HEK293 (cell line): Measurements from ENCODE around the gene TSPAN1.

Experiments used
- CTCF ChIA-PET: fragments of 350-600 bp; formaldehyde crosslinking; extraction: SDS; loops from one replicate; lab custom pipeline; 2021; ENCODE audit warnings: antibody characterized with exemption; lab: Yijun Ruan, JAX
- POLR2A ChIA-PET: fragments of 300-600 bp; formaldehyde crosslinking; extraction: SDS; loops from one replicate; lab custom pipeline; 2020; ENCODE audit warnings: antibody characterized with exemption, inconsistent platforms; lab: Yijun Ruan, JAX
- H3K27ac ChIP-seq: fragments of 200-500 bp; sonication (Bioruptor generic); 2 replicates; pipeline ENCODE4 v1.5.1; 2014; ENCODE audit warnings: low read depth, low read length, control low read depth, inconsistent platforms; ENCODE audit errors: extremely low read depth
- H3K36me3 ChIP-seq, 2 experiments: fragments of 200-500 bp in 1 of 2; sonication (Bioruptor generic) in 1 of 2; 1 replicate in 1 of 2; 2 replicates in 1 of 2; pipeline ENCODE4 v1.5.1; 2014 to 2017; ENCODE audit warnings: inconsistent platforms in 2 of 2, low read length in 2 of 2; ENCODE audit not compliant: control insufficient read depth in 2 of 2, insufficient read depth in 1 of 2
- H3K4me1 ChIP-seq: fragments of 200-500 bp; sonication (Bioruptor generic); 2 replicates; pipeline ENCODE4 v1.5.1; 2014; ENCODE audit warnings: mild to moderate bottlenecking, low read length, inconsistent platforms; ENCODE audit not compliant: control insufficient read depth, insufficient read depth
- H3K4me3 ChIP-seq: 2 replicates; pipeline ENCODE4 v1.5.1; 2011; ENCODE audit warnings: low read depth, mild to moderate bottlenecking, control low read depth, low read length, moderate library complexity
- H3K9me3 ChIP-seq: fragments of 200-500 bp; sonication (Bioruptor generic); 2 replicates; pipeline ENCODE4 v1.5.1; 2014; ENCODE audit warnings: low read depth, low read length, inconsistent platforms; ENCODE audit not compliant: control insufficient read depth, insufficient read depth
- HOXD13 ChIP-seq: sonication (generic); formaldehyde crosslinking; IDR thresholded peaks from 2 replicates; pipeline ENCODE4 v1.8.0; 2022; ENCODE audit warnings: missing genetic modification reagents, borderline replicate concordance
- MYNN ChIP-seq: fragments of 450-650 bp; formaldehyde crosslinking; IDR thresholded peaks from 2 replicates; pipeline ENCODE4 v1.5.1; 2016; ENCODE audit warnings: missing biosample characterization, missing genetic modification characterization, borderline replicate concordance
- MZF1 ChIP-seq: fragments of 450-650 bp; formaldehyde crosslinking; IDR thresholded peaks from 2 replicates; pipeline ENCODE4 v1.5.1; 2017; ENCODE audit warnings: missing biosample characterization, missing genetic modification characterization, borderline replicate concordance
- PATZ1 ChIP-seq: fragments of 450-650 bp; formaldehyde crosslinking; IDR thresholded peaks from 2 replicates; pipeline ENCODE4 v1.5.1; 2016; ENCODE audit warnings: missing biosample characterization, missing genetic modification characterization
- PRDM1 ChIP-seq: fragments of 450-650 bp; formaldehyde crosslinking; IDR thresholded peaks from 2 replicates; pipeline ENCODE4; 2016; ENCODE audit warnings: missing biosample characterization, missing genetic modification characterization
- PRDM4 ChIP-seq: fragments of 450-650 bp; formaldehyde crosslinking; IDR thresholded peaks from 2 replicates; pipeline ENCODE4 v1.5.1; 2017; ENCODE audit warnings: missing biosample characterization, missing genetic modification characterization
- RBAK ChIP-seq: fragments of 450-650 bp; formaldehyde crosslinking; IDR thresholded peaks from 2 replicates; pipeline ENCODE4 v1.5.1; 2016; ENCODE audit warnings: missing biosample characterization, missing genetic modification characterization
- SALL2 ChIP-seq: fragments of 450-650 bp; formaldehyde crosslinking; IDR thresholded peaks from 2 replicates; pipeline ENCODE4 v1.5.0; 2017; ENCODE audit warnings: missing biosample characterization, mild to moderate bottlenecking, missing genetic modification characterization, borderline replicate concordance
- ZBTB48 ChIP-seq: fragments of 450-650 bp; formaldehyde crosslinking; IDR thresholded peaks from 2 replicates; pipeline ENCODE4 v1.5.1; 2016; ENCODE audit warnings: missing biosample characterization, missing genetic modification characterization
- ZNF121 ChIP-seq: fragments of 450-650 bp; formaldehyde crosslinking; IDR thresholded peaks from 2 replicates; pipeline ENCODE4 v1.5.1; 2016; ENCODE audit warnings: missing biosample characterization, missing genetic modification characterization
- ZNF140 ChIP-seq: fragments of 450-650 bp; formaldehyde crosslinking; IDR thresholded peaks from 2 replicates; pipeline ENCODE4 v1.5.1; 2016; ENCODE audit warnings: missing biosample characterization, missing genetic modification characterization
- ZNF155 ChIP-seq: fragments of 450-650 bp; formaldehyde crosslinking; IDR thresholded peaks from 2 replicates; pipeline ENCODE4 v1.5.1; 2016; ENCODE audit warnings: missing biosample characterization, missing genetic modification characterization
- ZNF214 ChIP-seq: fragments of 450-650 bp; formaldehyde crosslinking; IDR thresholded peaks from 2 replicates; pipeline ENCODE4 v1.5.1; 2017; ENCODE audit warnings: missing biosample characterization, mild to moderate bottlenecking, missing genetic modification characterization, borderline replicate concordance
- ZNF248 ChIP-seq: fragments of 450-650 bp; formaldehyde crosslinking; IDR thresholded peaks from 2 replicates; pipeline ENCODE4 v1.5.1; 2017; ENCODE audit warnings: missing biosample characterization, missing genetic modification characterization
- ZNF280C ChIP-seq: fragments of 450-650 bp; formaldehyde crosslinking; IDR thresholded peaks from 2 replicates; pipeline ENCODE4 v1.5.1; 2016; ENCODE audit warnings: missing biosample characterization, missing genetic modification characterization
- ZNF473 ChIP-seq: fragments of 450-650 bp; formaldehyde crosslinking; IDR thresholded peaks from 2 replicates; pipeline ENCODE4 v1.5.1; 2017; ENCODE audit warnings: missing biosample characterization, missing genetic modification characterization
- ZNF48 ChIP-seq: fragments of 450-650 bp; formaldehyde crosslinking; IDR thresholded peaks from 2 replicates; pipeline ENCODE4 v1.5.1; 2016; ENCODE audit warnings: missing biosample characterization, missing genetic modification characterization
- ZNF521 ChIP-seq: fragments of 450-650 bp; formaldehyde crosslinking; IDR thresholded peaks from 2 replicates; pipeline ENCODE4 v1.5.1; 2017; ENCODE audit warnings: missing biosample characterization, mild to moderate bottlenecking, missing genetic modification characterization
- ZNF555 ChIP-seq: fragments of 450-650 bp; formaldehyde crosslinking; conservative IDR thresholded peaks from 2 replicates; pipeline ENCODE4 v1.5.1; 2017; ENCODE audit warnings: missing biosample characterization, mild to moderate bottlenecking, missing genetic modification characterization, inconsistent platforms
- ZNF623 ChIP-seq: fragments of 450-650 bp; formaldehyde crosslinking; IDR thresholded peaks from 2 replicates; pipeline ENCODE4 v1.5.1; 2016; ENCODE audit warnings: missing biosample characterization, missing genetic modification characterization
- ZNF645 ChIP-seq: fragments of 450-650 bp; formaldehyde crosslinking; IDR thresholded peaks from 2 replicates; pipeline ENCODE4; 2016; ENCODE audit warnings: missing biosample characterization, missing genetic modification characterization
- ZNF701 ChIP-seq: fragments of 450-650 bp; formaldehyde crosslinking; IDR thresholded peaks from 2 replicates; pipeline ENCODE4 v1.5.1; 2016; ENCODE audit warnings: missing biosample characterization, missing genetic modification characterization
- ZSCAN30 ChIP-seq: fragments of 450-650 bp; IDR thresholded peaks from 2 replicates; pipeline ENCODE4 v1.5.1; 2018; ENCODE audit warnings: missing biosample characterization, mild to moderate bottlenecking, missing genetic modification characterization, moderate library complexity
- TF ChIP-seq, protein P1 (sequence below): fragments of 450-650 bp; formaldehyde crosslinking; IDR thresholded peaks from 2 replicates; pipeline ENCODE4 v1.5.1; 2017; ENCODE audit warnings: missing biosample characterization, missing genetic modification characterization
- TF ChIP-seq, protein P2 (sequence below): fragments of 450-650 bp; formaldehyde crosslinking; IDR thresholded peaks from 2 replicates; pipeline ENCODE4 v1.5.1; 2016; ENCODE audit warnings: missing biosample characterization, missing genetic modification characterization

Gene TSPAN1

GRCh38 chr1:46205791-46206190 is 30.9 kb downstream of the TSPAN1 start (continued):
- TF ChIP-seq, protein P1, sequence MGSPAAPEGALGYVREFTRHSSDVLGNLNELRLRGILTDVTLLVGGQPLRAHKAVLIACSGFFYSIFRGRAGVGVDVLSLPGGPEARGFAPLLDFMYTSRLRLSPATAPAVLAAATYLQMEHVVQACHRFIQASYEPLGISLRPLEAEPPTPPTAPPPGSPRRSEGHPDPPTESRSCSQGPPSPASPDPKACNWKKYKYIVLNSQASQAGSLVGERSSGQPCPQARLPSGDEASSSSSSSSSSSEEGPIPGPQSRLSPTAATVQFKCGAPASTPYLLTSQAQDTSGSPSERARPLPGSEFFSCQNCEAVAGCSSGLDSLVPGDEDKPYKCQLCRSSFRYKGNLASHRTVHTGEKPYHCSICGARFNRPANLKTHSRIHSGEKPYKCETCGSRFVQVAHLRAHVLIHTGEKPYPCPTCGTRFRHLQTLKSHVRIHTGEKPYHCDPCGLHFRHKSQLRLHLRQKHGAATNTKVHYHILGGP (tag by site-specific recombination): no peak
- TF ChIP-seq ZNF155 (tag by site-specific recombination): no peak
- TF ChIP-seq ZNF140: no peak
- no peak for TF ChIP-seq ZNF473
- TF ChIP-seq HOXD13: no peak
- TF ChIP-seq ZNF214 (tag by site-specific recombination): no peak
- no peak for TF ChIP-seq ZNF645 (tag by site-specific recombination)
- TF ChIP-seq MZF1 (tag by site-specific recombination): no peak
- TF ChIP-seq ZNF48 (tag by site-specific recombination): no peak

DNA sequence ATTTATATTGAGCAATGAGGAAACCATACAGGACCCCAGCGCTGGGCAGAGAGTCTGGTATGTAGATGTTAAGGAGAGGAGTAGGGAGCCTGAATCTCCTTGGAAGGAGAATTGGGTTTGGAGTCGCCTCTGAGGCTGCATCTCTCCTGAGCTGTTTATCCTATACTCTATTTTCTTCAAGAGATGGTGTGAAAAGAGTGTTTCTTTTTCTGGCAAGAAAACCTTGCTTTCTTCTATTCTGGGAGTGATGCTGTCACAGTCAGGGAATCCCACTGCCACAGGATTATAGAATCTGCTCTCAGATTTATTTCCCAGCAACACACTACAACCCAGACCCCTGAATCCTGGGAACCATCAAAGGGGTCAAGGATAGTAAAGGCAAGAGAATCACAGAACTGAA is 31.5 kb downstream of the TSPAN1 start:
- CTCF ChIA-PET: interaction anchor here (0.6 to 5.6 kb wide), 3 partner anchors 15 to 170 kb away, joined by 3 to 49 read pairs (median 3); no protein-coding TSS in a partner anchor
- H3K4me3 ChIP-seq: no peak overlapping the region
- no peak overlapping the region for H3K27ac ChIP-seq
- H3K4me1 ChIP-seq: no peaks in the 10 kb centered on the region
- no peaks in the 10 kb centered on the region for H3K9me3 ChIP-seq
- POLR2A ChIA-PET: interaction anchor here (1.0 kb wide), 1 partner anchor 12 kb away, joined by 3 read pairs; no protein-coding TSS in a partner anchor
- peaks cover 0 to 8% of the 10 kb centered on the region in 2 experiments; a peak in 2 of 3 replicates for H3K36me3 ChIP-seq
- no peak for TF ChIP-seq ZNF121 (tag by site-specific recombination)
- TF ChIP-seq PRDM4: no peak
- TF ChIP-seq, protein P2, sequence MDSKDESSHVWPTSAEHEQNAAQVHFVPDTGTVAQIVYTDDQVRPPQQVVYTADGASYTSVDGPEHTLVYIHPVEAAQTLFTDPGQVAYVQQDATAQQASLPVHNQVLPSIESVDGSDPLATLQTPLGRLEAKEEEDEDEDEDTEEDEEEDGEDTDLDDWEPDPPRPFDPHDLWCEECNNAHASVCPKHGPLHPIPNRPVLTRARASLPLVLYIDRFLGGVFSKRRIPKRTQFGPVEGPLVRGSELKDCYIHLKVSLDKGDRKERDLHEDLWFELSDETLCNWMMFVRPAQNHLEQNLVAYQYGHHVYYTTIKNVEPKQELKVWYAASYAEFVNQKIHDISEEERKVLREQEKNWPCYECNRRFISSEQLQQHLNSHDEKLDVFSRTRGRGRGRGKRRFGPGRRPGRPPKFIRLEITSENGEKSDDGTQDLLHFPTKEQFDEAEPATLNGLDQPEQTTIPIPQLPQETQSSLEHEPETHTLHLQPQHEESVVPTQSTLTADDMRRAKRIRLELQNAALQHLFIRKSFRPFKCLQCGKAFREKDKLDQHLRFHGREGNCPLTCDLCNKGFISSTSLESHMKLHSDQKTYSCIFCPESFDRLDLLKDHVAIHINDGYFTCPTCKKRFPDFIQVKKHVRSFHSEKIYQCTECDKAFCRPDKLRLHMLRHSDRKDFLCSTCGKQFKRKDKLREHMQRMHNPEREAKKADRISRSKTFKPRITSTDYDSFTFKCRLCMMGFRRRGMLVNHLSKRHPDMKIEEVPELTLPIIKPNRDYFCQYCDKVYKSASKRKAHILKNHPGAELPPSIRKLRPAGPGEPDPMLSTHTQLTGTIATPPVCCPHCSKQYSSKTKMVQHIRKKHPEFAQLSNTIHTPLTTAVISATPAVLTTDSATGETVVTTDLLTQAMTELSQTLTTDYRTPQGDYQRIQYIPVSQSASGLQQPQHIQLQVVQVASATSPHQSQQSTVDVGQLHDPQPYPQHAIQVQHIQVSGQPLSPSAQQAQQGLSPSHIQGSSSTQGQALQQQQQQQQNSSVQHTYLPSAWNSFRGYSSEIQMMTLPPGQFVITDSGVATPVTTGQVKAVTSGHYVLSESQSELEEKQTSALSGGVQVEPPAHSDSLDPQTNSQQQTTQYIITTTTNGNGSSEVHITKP (tag by site-specific recombination): no peak
- TF ChIP-seq ZSCAN30 (tag by site-specific recombination): no peak
- no peak for TF ChIP-seq ZNF248
- TF ChIP-seq RBAK: no peak
- no peak for TF ChIP-seq PATZ1 (tag by site-specific recombination)
- TF ChIP-seq PRDM1: no peak
- TF ChIP-seq SALL2 (tag by site-specific recombination): no peak
- TF ChIP-seq ZNF521 (tag by site-specific recombination): no peak
- TF ChIP-seq ZNF214 (tag by site-specific recombination): no peak
- no peak for TF ChIP-seq MYNN
- no peak for TF ChIP-seq ZNF623 (tag by site-specific recombination)
- no peak for TF ChIP-seq ZNF555 (tag by site-specific recombination)
- no peak for TF ChIP-seq ZBTB48 (tag by site-specific recombination)
- TF ChIP-seq ZNF701 (tag by site-specific recombination): no peak
- no peak for TF ChIP-seq ZNF280C (tag by site-specific recombination)
- no peak for TF ChIP-seq HOXD13
